ENCODE results near the gene PDE8B.

DNA sequence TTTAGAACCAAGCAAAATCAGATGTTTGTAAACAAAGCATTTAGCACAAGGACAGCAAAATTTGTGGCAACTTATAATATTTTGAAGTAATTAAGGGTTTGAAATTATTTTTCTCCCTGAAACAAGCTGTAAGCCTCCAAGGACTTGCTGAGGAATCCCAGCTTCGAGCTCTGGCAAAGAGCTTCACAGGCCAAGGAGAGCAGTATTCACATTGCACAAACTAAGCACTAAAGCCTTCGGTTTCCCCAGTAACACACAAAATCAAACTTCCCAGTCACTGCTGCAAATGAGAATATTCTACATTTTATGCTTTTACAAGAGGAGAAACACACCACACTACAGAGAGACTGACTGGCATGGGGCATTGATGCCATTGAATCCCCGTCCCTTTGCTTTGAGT is 179.7 kb downstream of the PDE8B start:
- TF ChIP-seq CTCF (IDR thresholded peaks at IDR 0.05) (no peak), POLR2A (IDR thresholded peaks at IDR 0.05) (no peak), POLR2AphosphoS5 (IDR thresholded peaks at IDR 0.05) (no peak)
